SK-N-SH treated with all-trans-retinoic acid at 6 μM for 48 hours (cell line): ENCODE results near the gene CRY1.

Source experiments
- ATAC-seq: fragments of 200-7000 bp; cut with Tn5 transposase; 3 replicates; pipeline ENCODE4 v1.9.1; 2020; ENCODE audit warnings: mild to moderate bottlenecking, moderate library complexity
- ARNTL ChIP-seq: fragments of 450-650 bp; formaldehyde crosslinking; IDR thresholded peaks from 2 replicates; pipeline ENCODE4 v1.5.0; 2020; ENCODE audit warnings: low read depth, mild to moderate bottlenecking, moderate library complexity, borderline replicate concordance
- BACH2 ChIP-seq: fragments of 250-450 bp; sonication (Bioruptor Pico); IDR thresholded peaks from 2 replicates; pipeline ENCODE4 v1.9.0; 2021; ENCODE audit warnings: mild to moderate bottlenecking, borderline replicate concordance
- CSDC2 ChIP-seq: fragments of 250-450 bp; sonication (Bioruptor Pico); IDR thresholded peaks from 2 replicates; pipeline ENCODE4 v1.5.0; 2020; ENCODE audit warnings: mild to moderate bottlenecking, moderate library complexity
- ESRRG ChIP-seq: fragments of 250-450 bp; sonication (Bioruptor Pico); IDR thresholded peaks from 2 replicates; pipeline ENCODE4 v1.6.1; 2021; ENCODE audit warnings: mild to moderate bottlenecking
- GLIS3 ChIP-seq: fragments of 250-450 bp; sonication (Bioruptor Pico); IDR thresholded peaks from 2 replicates; pipeline ENCODE4 v1.5.0; 2020; ENCODE audit warnings: mild to moderate bottlenecking, moderate library complexity
- ISL1 ChIP-seq: fragments of 250-450 bp; sonication (Bioruptor Pico); IDR thresholded peaks from 2 replicates; pipeline ENCODE4 v2.1.2; 2022; ENCODE audit warnings: mild to moderate bottlenecking, moderate library complexity
- OSR1 ChIP-seq: fragments of 250-450 bp; sonication (Bioruptor Pico); IDR thresholded peaks from 2 replicates; pipeline ENCODE4 v1.8.0; 2022; ENCODE audit warnings: moderate library complexity, mild to moderate bottlenecking, inconsistent platforms
- PPARA ChIP-seq: fragments of 250-450 bp; sonication (Bioruptor Pico); IDR thresholded peaks from 2 replicates; pipeline ENCODE4 v1.5.0; 2020; ENCODE audit warnings: mild to moderate bottlenecking, borderline replicate concordance
- RARB ChIP-seq: fragments of 250-450 bp; sonication (Bioruptor Pico); IDR thresholded peaks from 2 replicates; pipeline ENCODE4 v1.8.0; 2021; ENCODE audit warnings: mild to moderate bottlenecking, moderate library complexity
- SNAI2 ChIP-seq: fragments of 250-450 bp; sonication (Bioruptor Pico); IDR thresholded peaks from 2 replicates; pipeline ENCODE4 v1.5.0; 2020; ENCODE audit warnings: mild to moderate bottlenecking, moderate library complexity
- TCF4 ChIP-seq: fragments of 250-450 bp; sonication (Bioruptor Pico); IDR thresholded peaks from 2 replicates; pipeline ENCODE4 v1.8.0; 2021; ENCODE audit warnings: mild to moderate bottlenecking, moderate library complexity, borderline replicate concordance
- TOX ChIP-seq: fragments of 250-450 bp; sonication (Bioruptor Pico); IDR thresholded peaks from 2 replicates; pipeline ENCODE4 v1.8.0; 2021; ENCODE audit warnings: mild to moderate bottlenecking, moderate library complexity, borderline replicate concordance
- ZC3H10 ChIP-seq: fragments of 250-450 bp; sonication (Bioruptor Pico); IDR thresholded peaks from 2 replicates; pipeline ENCODE4 v1.5.1; 2021; ENCODE audit warnings: mild to moderate bottlenecking, moderate library complexity
- ZFP30 ChIP-seq: fragments of 450-650 bp; formaldehyde crosslinking; IDR thresholded peaks from 2 replicates; pipeline ENCODE4 v1.5.0; 2022; ENCODE audit warnings: mild to moderate bottlenecking, moderate library complexity
- ZNF565 ChIP-seq: fragments of 450-650 bp; formaldehyde crosslinking; conservative IDR thresholded peaks from 2 replicates; pipeline ENCODE4 v1.5.0; 2020; ENCODE audit warnings: low read depth, mild to moderate bottlenecking, moderate library complexity
- ZNF70 ChIP-seq: fragments of 450-650 bp; formaldehyde crosslinking; IDR thresholded peaks from 2 replicates; pipeline ENCODE4 v1.5.0; 2020; ENCODE audit warnings: mild to moderate bottlenecking, moderate library complexity
- ZNF8 ChIP-seq: fragments of 450-650 bp; formaldehyde crosslinking; IDR thresholded peaks from 2 replicates; pipeline ENCODE4 v1.5.0; 2020; ENCODE audit warnings: mild to moderate bottlenecking, moderate library complexity
- TF ChIP-seq, protein P1 (sequence below): fragments of 250-450 bp; sonication (Bioruptor Pico); IDR thresholded peaks from 2 replicates; pipeline ENCODE4 v1.8.0; 2021; ENCODE audit warnings: low read depth, mild to moderate bottlenecking, moderate library complexity, borderline replicate concordance
- TF ChIP-seq, protein P2 (sequence below): fragments of 250-450 bp; sonication (Bioruptor Pico); IDR thresholded peaks from 2 replicates; pipeline ENCODE4 v1.5.1; 2021; ENCODE audit warnings: mild to moderate bottlenecking, moderate library complexity
- TF ChIP-seq, protein P3 (sequence below): fragments of 250-450 bp; sonication (Bioruptor Pico); IDR thresholded peaks from 2 replicates; pipeline ENCODE4 v1.5.1; 2020; ENCODE audit warnings: low read depth, mild to moderate bottlenecking, moderate library complexity
- TF ChIP-seq, protein P4 (sequence below): fragments of 250-450 bp; sonication (Bioruptor Pico); IDR thresholded peaks from 2 replicates; pipeline ENCODE4 v1.5.0; 2020; ENCODE audit warnings: mild to moderate bottlenecking, moderate library complexity
- TF ChIP-seq, protein P5 (sequence below): fragments of 250-450 bp; sonication (Bioruptor Pico); IDR thresholded peaks from 2 replicates; pipeline ENCODE4 v1.8.0; 2020; ENCODE audit warnings: mild to moderate bottlenecking, moderate library complexity, borderline replicate concordance

The CRY1 gene

GRCh38 chr12:106981788-106982187 is 111.6 kb downstream of the CRY1 start:
- no peak for ATAC-seq
- TF ChIP-seq, protein P1, sequence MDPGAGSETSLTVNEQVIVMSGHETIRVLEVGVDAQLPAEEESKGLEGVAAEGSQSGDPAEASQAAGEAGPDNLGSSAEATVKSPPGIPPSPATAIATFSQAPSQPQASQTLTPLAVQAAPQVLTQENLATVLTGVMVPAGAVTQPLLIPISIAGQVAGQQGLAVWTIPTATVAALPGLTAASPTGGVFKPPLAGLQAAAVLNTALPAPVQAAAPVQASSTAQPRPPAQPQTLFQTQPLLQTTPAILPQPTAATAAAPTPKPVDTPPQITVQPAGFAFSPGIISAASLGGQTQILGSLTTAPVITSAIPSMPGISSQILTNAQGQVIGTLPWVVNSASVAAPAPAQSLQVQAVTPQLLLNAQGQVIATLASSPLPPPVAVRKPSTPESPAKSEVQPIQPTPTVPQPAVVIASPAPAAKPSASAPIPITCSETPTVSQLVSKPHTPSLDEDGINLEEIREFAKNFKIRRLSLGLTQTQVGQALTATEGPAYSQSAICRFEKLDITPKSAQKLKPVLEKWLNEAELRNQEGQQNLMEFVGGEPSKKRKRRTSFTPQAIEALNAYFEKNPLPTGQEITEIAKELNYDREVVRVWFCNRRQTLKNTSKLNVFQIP (CRISPR knock-in tag): no peak
- TF ChIP-seq ARNTL (CRISPR knock-in tag): no peak
- no peak for TF ChIP-seq ZNF8 (CRISPR knock-in tag)
- no peak for TF ChIP-seq ZFP30 (CRISPR knock-in tag)
- no peak for TF ChIP-seq CSDC2 (CRISPR knock-in tag)
- no peak for TF ChIP-seq TOX (CRISPR knock-in tag)
- TF ChIP-seq BACH2: no peak
- TF ChIP-seq, protein P2, sequence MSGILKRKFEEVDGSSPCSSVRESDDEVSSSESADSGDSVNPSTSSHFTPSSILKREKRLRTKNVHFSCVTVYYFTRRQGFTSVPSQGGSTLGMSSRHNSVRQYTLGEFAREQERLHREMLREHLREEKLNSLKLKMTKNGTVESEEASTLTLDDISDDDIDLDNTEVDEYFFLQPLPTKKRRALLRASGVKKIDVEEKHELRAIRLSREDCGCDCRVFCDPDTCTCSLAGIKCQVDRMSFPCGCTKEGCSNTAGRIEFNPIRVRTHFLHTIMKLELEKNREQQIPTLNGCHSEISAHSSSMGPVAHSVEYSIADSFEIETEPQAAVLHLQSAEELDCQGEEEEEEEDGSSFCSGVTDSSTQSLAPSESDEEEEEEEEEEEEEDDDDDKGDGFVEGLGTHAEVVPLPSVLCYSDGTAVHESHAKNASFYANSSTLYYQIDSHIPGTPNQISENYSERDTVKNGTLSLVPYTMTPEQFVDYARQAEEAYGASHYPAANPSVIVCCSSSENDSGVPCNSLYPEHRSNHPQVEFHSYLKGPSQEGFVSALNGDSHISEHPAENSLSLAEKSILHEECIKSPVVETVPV (CRISPR knock-in tag): no peak
- no peak for TF ChIP-seq ZNF70 (CRISPR knock-in tag)
- TF ChIP-seq GLIS3 (CRISPR knock-in tag): no peak
- TF ChIP-seq, protein P3, sequence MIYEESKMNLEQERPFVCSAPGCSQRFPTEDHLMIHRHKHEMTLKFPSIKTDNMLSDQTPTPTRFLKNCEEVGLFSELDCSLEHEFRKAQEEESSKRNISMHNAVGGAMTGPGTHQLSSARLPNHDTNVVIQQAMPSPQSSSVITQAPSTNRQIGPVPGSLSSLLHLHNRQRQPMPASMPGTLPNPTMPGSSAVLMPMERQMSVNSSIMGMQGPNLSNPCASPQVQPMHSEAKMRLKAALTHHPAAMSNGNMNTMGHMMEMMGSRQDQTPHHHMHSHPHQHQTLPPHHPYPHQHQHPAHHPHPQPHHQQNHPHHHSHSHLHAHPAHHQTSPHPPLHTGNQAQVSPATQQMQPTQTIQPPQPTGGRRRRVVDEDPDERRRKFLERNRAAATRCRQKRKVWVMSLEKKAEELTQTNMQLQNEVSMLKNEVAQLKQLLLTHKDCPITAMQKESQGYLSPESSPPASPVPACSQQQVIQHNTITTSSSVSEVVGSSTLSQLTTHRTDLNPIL (CRISPR knock-in tag): no peak
- TF ChIP-seq ISL1 (CRISPR knock-in tag): no peak
- TF ChIP-seq ZNF565 (CRISPR knock-in tag): no peak
- no peak for TF ChIP-seq SNAI2 (CRISPR knock-in tag)
- TF ChIP-seq OSR1 (CRISPR knock-in tag): no peak
- TF ChIP-seq, protein P4, sequence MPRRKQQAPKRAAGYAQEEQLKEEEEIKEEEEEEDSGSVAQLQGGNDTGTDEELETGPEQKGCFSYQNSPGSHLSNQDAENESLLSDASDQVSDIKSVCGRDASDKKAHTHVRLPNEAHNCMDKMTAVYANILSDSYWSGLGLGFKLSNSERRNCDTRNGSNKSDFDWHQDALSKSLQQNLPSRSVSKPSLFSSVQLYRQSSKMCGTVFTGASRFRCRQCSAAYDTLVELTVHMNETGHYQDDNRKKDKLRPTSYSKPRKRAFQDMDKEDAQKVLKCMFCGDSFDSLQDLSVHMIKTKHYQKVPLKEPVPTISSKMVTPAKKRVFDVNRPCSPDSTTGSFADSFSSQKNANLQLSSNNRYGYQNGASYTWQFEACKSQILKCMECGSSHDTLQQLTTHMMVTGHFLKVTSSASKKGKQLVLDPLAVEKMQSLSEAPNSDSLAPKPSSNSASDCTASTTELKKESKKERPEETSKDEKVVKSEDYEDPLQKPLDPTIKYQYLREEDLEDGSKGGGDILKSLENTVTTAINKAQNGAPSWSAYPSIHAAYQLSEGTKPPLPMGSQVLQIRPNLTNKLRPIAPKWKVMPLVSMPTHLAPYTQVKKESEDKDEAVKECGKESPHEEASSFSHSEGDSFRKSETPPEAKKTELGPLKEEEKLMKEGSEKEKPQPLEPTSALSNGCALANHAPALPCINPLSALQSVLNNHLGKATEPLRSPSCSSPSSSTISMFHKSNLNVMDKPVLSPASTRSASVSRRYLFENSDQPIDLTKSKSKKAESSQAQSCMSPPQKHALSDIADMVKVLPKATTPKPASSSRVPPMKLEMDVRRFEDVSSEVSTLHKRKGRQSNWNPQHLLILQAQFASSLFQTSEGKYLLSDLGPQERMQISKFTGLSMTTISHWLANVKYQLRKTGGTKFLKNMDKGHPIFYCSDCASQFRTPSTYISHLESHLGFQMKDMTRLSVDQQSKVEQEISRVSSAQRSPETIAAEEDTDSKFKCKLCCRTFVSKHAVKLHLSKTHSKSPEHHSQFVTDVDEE (CRISPR knock-in tag): no peak
- no peak for TF ChIP-seq ZC3H10
- TF ChIP-seq, all 23 proteins: peak for 0

GRCh38 chr12:106980944-106981343 is 112.4 kb downstream of the CRY1 start:
- TF ChIP-seq ZFP30 (CRISPR knock-in tag) (no peak), TOX (CRISPR knock-in tag) (no peak), BACH2 (no peak)
- TF ChIP-seq, protein P5, sequence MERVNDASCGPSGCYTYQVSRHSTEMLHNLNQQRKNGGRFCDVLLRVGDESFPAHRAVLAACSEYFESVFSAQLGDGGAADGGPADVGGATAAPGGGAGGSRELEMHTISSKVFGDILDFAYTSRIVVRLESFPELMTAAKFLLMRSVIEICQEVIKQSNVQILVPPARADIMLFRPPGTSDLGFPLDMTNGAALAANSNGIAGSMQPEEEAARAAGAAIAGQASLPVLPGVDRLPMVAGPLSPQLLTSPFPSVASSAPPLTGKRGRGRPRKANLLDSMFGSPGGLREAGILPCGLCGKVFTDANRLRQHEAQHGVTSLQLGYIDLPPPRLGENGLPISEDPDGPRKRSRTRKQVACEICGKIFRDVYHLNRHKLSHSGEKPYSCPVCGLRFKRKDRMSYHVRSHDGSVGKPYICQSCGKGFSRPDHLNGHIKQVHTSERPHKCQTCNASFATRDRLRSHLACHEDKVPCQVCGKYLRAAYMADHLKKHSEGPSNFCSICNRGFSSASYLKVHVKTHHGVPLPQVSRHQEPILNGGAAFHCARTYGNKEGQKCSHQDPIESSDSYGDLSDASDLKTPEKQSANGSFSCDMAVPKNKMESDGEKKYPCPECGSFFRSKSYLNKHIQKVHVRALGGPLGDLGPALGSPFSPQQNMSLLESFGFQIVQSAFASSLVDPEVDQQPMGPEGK (CRISPR knock-in tag): no peak
- peak; percentile 15; the same call in 2 of the 3 replicates for ATAC-seq

- TF ChIP-seq, protein P5 (CRISPR knock-in tag): no peak
- TF ChIP-seq, protein P2 (CRISPR knock-in tag): no peak
- TF ChIP-seq RARB (no peak), ZNF8 (CRISPR knock-in tag) (no peak), ESRRG (CRISPR knock-in tag) (no peak), BACH2 (no peak), PPARA (CRISPR knock-in tag) (no peak), OSR1 (CRISPR knock-in tag) (no peak), TCF4 (CRISPR knock-in tag) (no peak), SNAI2 (CRISPR knock-in tag) (no peak)
- TF ChIP-seq, all 23 proteins: peak for 0
- ATAC-seq: peak; percentile 43
Observed at GRCh38 chr12:106978035-106978800, 115.1 kb downstream of the CRY1 start.
